LNCaP clone FGC (cell line): ENCODE measurements around the gene ABCA4.

Experiments
- DNase-seq: peaks from one replicate; pipeline ENCODE4 v3.0.0-alpha.2; 2011; ENCODE audit warnings: low read depth
- H3K4me3 ChIP-seq: 2 replicates; pipeline ENCODE4 v1.5.1; 2011; ENCODE audit warnings: mild to moderate bottlenecking, low read depth, low read length, control low read depth
- TF ChIP-seq, protein P1 (sequence below): IDR thresholded peaks from 2 replicates; pipeline ENCODE4 v1.5.1; 2012; ENCODE audit warnings: mild to moderate bottlenecking; ENCODE audit not compliant: control insufficient read depth, insufficient read depth; ENCODE audit errors: extremely low read depth

Gene ABCA4

DNA sequence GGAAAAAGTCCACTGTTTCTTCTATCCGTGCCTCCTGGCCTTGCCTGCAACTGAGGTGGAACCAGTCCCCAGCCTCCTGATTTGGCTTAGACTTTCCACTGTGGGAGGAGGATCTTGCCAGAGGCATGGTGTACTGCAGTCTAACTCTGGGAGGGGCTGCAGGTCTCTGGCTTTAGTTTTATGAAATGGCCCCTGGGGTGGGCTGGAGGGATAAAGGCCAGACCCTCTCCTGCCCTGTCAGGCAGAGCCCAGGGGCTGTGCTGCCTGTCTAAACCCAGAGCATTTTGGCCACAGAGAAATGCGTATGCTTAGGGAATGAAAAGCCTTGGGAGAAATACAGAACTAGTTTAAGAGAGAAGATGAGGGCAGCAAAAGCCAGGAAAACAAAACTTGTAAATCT lies 73.0 kb downstream of the ABCA4 start:
- H3K4me3 ChIP-seq = no peak overlapping the region
- TF ChIP-seq, protein P1, sequence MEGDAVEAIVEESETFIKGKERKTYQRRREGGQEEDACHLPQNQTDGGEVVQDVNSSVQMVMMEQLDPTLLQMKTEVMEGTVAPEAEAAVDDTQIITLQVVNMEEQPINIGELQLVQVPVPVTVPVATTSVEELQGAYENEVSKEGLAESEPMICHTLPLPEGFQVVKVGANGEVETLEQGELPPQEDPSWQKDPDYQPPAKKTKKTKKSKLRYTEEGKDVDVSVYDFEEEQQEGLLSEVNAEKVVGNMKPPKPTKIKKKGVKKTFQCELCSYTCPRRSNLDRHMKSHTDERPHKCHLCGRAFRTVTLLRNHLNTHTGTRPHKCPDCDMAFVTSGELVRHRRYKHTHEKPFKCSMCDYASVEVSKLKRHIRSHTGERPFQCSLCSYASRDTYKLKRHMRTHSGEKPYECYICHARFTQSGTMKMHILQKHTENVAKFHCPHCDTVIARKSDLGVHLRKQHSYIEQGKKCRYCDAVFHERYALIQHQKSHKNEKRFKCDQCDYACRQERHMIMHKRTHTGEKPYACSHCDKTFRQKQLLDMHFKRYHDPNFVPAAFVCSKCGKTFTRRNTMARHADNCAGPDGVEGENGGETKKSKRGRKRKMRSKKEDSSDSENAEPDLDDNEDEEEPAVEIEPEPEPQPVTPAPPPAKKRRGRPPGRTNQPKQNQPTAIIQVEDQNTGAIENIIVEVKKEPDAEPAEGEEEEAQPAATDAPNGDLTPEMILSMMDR = no peak
- DNase-seq = no peak

DNA sequence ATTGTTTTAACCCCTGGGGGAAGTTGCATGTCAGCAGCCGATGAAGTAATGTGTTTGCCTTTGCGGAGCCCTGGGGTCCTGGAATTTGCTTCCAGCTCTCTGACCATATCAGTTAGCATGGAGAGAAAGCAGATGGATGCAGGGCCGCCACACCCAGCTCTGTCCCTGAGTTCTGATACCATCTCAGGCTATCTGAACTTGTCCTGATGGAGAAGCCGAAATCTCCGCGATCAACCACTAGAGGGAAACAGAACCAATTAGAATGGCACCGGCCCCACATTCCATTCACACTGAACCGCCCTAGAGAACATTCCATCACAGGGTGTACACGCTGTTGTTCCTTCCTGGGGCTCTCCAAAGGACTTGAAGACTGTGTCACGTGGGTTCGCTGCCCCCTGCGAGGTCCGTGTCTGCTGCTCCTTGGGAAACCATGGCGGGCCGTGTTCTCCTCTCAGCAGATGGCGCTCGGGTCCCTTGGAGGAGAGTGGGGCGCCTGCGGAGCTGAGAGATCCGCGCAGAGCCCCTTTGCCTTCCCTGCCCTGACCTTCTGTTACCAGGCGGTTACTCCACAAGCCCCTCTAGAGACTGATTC lies 75.4 kb downstream of the ABCA4 start:
- TF ChIP-seq, protein P1 = peak; percentile 68
- DNase-seq = no peak
- H3K4me3 ChIP-seq = no peak overlapping the region

DNA sequence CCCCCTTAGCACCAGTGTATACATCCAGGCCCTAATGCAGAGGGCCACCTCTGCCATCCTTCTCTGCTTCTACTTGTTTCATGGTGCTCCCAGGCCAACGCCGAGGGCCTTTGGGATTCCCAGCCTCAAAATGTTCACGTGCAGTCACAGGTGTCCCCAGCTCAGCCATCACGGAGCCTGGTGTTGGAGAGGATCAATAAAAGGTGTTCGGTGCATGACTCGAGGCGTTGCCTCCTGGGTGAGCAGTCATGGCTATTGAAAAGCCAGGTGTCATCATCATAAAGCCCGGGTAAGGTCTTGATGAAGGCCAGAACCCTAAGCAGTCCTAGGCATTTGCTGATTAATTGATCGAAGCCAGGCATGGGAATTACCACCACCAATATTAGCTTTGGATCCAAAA lies 76.1 kb downstream of the ABCA4 start:
- TF ChIP-seq, protein P1 = no peak
- DNase-seq = no peak
- H3K4me3 ChIP-seq = no peak overlapping the region

DNA sequence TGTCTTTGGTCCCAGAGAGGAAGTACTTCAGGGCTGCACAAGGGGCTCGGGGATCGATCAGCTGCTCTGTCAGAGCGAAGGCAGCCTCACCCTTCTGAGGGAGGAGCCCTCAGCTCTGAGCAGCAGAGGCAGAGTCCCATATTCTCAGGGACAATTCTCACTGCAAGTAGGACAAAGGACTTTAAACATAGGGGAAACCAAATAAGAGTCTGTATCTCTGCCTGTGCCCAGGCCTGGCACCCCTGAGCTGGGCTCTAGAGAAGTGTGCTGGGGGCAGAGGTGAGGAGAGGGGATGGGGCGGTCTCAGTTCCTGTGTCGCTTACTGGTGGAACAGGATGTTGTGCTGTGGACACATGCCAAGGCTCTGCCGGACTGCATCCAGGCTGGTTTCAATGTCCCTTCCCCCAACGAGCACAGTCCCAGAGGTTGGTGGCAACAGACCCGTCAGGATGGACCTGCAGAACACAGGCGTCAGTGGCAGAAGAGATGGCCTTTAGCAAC lies 76.6 kb downstream of the ABCA4 start:
- TF ChIP-seq, protein P1 = no peak
- no peak for DNase-seq
- H3K4me3 ChIP-seq = no peak overlapping the region

DNA sequence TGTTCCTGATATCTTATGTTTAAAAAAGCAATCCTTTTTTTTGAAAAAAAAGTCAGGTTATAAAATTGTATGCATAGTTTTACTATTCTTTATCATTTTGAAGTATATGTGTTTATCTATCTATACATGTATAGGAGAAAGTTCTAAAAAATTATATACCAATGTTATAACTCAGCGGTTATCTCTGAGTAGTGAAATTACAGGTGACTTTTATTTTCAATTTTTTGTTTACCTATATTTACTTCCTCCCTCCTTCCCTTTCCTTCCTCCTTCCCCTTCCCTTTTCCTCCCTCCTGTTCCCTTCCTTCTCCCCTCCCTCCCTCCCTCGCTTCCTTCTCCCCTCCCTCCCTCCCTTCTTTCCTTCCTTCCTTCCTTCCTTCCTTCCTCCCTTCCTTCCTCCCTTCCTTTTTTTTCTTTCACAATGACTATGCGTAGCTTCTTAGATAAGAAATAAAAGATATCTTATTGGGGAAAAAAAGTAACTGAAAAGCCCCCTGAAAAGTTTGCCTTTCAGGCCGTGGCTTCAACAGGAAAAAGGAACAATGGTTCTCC lies 77.1 kb downstream of the ABCA4 start:
- no peak overlapping the region for H3K4me3 ChIP-seq
- DNase-seq = no peak
- TF ChIP-seq, protein P1 = no peak

DNA sequence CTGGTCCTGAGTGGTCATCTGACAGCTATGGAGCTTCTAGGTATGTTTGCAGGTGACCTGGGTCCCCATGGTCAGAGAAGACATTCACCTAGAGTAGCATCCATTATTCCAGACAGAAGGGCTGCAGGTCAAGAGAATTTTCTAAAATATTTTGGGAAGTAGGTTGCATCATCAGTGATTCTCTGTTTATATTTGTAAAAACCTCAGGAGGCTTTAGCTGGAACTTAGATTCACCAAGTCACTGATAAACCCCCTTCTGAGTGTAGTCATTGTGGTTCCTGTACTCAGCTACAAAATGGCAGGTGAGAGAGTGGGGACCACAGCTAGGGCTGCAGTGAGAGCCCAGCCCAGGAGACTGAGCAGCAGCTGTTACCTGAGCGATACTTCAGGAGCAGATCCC lies 78.6 kb downstream of the ABCA4 start:
- H3K4me3 ChIP-seq = no peak overlapping the region
- no peak for DNase-seq
- TF ChIP-seq, protein P1 = no peak
